Muscle of leg (tissue), 16 donors: Measurements from ENCODE around the gene CCDC127. TPM values are rescaled to one million over a fixed set of nuclear protein-coding genes. Genes with fewer than 3 reads are reported as not detected.
A peak's percentile ranks its signal among the peaks of the same experiment; 100 is the strongest.
"Not testable (repeated sequence)": the region's sequence is repeated elsewhere in the genome, so short reads cannot be mapped to it uniquely, and the experiment has no call there.

Experiments
- DNase-seq: peaks from one replicate; pipeline ENCODE4 v3.0.0; 2013
- H3K27ac ChIP-seq: one replicate; pipeline ENCODE4 v1.5.1; 2013; ENCODE audit warnings: mild to moderate bottlenecking, low read length, control low read depth
- H3K27me3 ChIP-seq: one replicate; pipeline ENCODE4 v1.6.1; 2013; ENCODE audit warnings: low read length; ENCODE audit not compliant: control insufficient read depth, insufficient read depth
- H3K36me3 ChIP-seq: one replicate; pipeline ENCODE4 v1.6.1; 2013; ENCODE audit warnings: low read length; ENCODE audit not compliant: control insufficient read depth, insufficient read depth
- H3K4me1 ChIP-seq: one replicate; pipeline ENCODE4 v1.6.1; 2013; ENCODE audit warnings: low read length; ENCODE audit not compliant: control insufficient read depth, insufficient read depth
- H3K4me3 ChIP-seq: one replicate; pipeline ENCODE4 v1.5.1; 2013; ENCODE audit warnings: low read length, control low read depth
- H3K9me3 ChIP-seq: replicated peaks from 2 replicates; pipeline ENCODE4 v1.6.1; 2013; ENCODE audit warnings: low read depth, low read length; ENCODE audit not compliant: control insufficient read depth
- WGBS: methylation state at CpG from one replicate; pipeline ENCODE4 v1.1.5; 2013; ENCODE audit warnings: missing lambda C conversion rate; ENCODE audit not compliant: insufficient coverage; 5-methylcytosine and 5-hydroxymethylcytosine counted together
- long read RNA-seq, 11 donors: transcript quantifications; one replicate each; lab custom pipeline, GENCODE V29; 2026
- polyA plus RNA-seq, 8 donors: library from polyadenylated mRNA; unstranded; fragments of 120-200 nt; gene quantifications; one replicate each; pipeline versions ENCODE4 v1.2.1 to v1.2.3, GENCODE V29; 2013; ENCODE audit warnings: inconsistent platforms in 1 of 8, low replicate concordance in 1 of 8; ENCODE audit not compliant: insufficient read length in 8 of 8, insufficient read depth in 1 of 8
- total RNA-seq: library from RNA; stranded (reverse); fragments of 120-200 nt; gene quantifications from one replicate; pipeline ENCODE4 v1.2.4, GENCODE V29; 2013

CCDC127 gene, protein sequence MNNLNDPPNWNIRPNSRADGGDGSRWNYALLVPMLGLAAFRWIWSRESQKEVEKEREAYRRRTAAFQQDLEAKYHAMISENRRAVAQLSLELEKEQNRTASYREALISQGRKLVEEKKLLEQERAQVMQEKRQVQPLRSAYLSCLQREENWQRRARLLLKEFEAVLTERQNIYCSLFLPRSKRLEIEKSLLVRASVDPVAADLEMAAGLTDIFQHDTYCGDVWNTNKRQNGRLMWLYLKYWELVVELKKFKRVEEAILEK
- total RNA-seq (6.6 TPM), polyA plus RNA-seq (10 to 100 TPM in 2 of 8 donors, 1 to 10 TPM in 6; 6.4 to 11.1 (median 8.5) TPM)
- long read RNA-seq, donor 1, full-length matches to known transcripts, result 1 of 1 reads
- long read RNA-seq, donor 1, partial matches to known transcripts, result 0 of 1 reads
- long read RNA-seq, donor 1, other reads (novel, unspliced or antisense), result 0 of 1 reads
- long read RNA-seq, donor 2, full-length matches to known transcripts, result 1 of 1 reads
- long read RNA-seq, donor 2, partial matches to known transcripts, result 0 of 1 reads
- long read RNA-seq, donor 2, other reads (novel, unspliced or antisense), result 0 of 1 reads
- long read RNA-seq, donor 3, full-length matches to known transcripts, result 18 of 18 reads
- long read RNA-seq, donor 3, partial matches to known transcripts, result 0 of 18 reads
- long read RNA-seq, donor 3, other reads (novel, unspliced or antisense), result 0 of 18 reads
- long read RNA-seq, donor 4, full-length matches to known transcripts, result 9 of 9 reads
- long read RNA-seq, donor 4, partial matches to known transcripts, result 0 of 9 reads
- long read RNA-seq, donor 4, other reads (novel, unspliced or antisense), result 0 of 9 reads
- long read RNA-seq, donor 5, full-length matches to known transcripts, result 24 of 24 reads
- long read RNA-seq, donor 5, partial matches to known transcripts, result 0 of 24 reads
- long read RNA-seq, donor 5, other reads (novel, unspliced or antisense), result 0 of 24 reads
- long read RNA-seq, donor 6, full-length matches to known transcripts, result 19 of 19 reads
- long read RNA-seq, donor 6, partial matches to known transcripts, result 0 of 19 reads
- long read RNA-seq, donor 6, other reads (novel, unspliced or antisense), result 0 of 19 reads
- long read RNA-seq, donor 7, full-length matches to known transcripts, result 17 of 22 reads
- long read RNA-seq, donor 7, partial matches to known transcripts, result 5 of 22 reads
- long read RNA-seq, donor 7, other reads (novel, unspliced or antisense), result 0 of 22 reads
- long read RNA-seq, donor 8, full-length matches to known transcripts, result 19 of 19 reads
- long read RNA-seq, donor 8, partial matches to known transcripts, result 0 of 19 reads
- long read RNA-seq, donor 8, other reads (novel, unspliced or antisense), result 0 of 19 reads
- long read RNA-seq, donor 9, full-length matches to known transcripts, result 17 of 17 reads
- long read RNA-seq, donor 9, partial matches to known transcripts, result 0 of 17 reads
- long read RNA-seq, donor 9, other reads (novel, unspliced or antisense), result 0 of 17 reads
- long read RNA-seq, donor 10, full-length matches to known transcripts, result 16 of 16 reads
- long read RNA-seq, donor 10, partial matches to known transcripts, result 0 of 16 reads
- long read RNA-seq, donor 10, other reads (novel, unspliced or antisense), result 0 of 16 reads
- long read RNA-seq, donor 11, full-length matches to known transcripts, result 11 of 11 reads
- long read RNA-seq, donor 11, partial matches to known transcripts, result 0 of 11 reads
- long read RNA-seq, donor 11, other reads (novel, unspliced or antisense), result 0 of 11 reads

DNA sequence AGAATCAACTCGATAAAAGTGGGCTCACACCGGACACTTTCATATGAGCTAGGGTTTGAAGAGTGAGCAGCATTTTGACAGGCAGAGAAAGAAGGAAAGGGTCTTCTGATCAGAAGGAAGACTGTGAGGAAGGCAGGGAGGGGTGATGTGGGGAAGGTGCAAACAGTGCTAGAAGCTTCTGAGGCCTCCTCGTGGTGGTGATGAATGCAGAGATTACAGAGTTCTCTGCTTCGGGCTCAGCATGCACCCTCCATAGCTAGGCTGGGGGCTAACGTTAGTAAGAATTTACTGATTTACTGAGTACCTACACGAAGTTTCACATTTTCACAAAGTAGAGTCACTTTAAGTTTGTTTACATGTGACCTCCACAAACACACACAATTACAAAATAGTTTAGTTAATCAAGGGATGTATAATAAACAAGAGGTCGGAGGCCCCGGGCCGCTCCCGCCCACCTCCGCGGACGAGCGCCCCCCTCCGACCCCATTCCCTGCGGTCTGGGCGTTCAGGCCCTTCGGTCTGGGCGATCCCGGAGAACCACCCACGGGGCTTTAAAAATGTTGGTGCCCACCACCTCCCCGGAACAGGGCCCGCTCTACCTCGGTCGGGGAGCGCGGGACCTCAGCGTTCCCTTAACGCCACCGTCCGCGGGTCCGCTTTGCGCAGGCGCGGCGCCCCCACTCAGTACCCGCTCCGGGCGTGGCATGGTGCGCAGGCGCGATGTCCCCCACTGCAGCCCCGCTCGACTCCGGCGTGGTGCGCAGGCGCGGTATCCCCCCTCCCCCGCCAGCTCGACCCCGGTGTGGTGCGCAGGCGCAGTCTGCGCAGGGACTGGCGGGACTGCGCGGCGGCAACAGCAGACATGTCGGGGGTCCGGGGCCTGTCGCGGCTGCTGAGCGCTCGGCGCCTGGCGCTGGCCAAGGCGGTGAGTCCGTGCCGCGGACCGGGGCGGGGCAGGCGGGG lies at the start of gene CCDC127, which contains the start of gene SDHA:
Gene CCDC127, minus strand, starts transcription at position 660 of the 963 bp plus-strand sequence. CDS start 1,304 bp downstream, outside the sequence.
Gene SDHA, plus strand, starts transcription at position 827 of the 963 bp plus-strand sequence. Its CDS starts 36 bp downstream, at position 863.
- not testable (repeated sequence) for H3K4me1 ChIP-seq, H3K27me3 ChIP-seq, H3K9me3 ChIP-seq
- WGBS, result under 1% methylated on average over 69 of the region's 75 CpGs
- Histone ChIP-seq H3K4me3 (peak within 1 kb of the TSS; percentile 92), H3K36me3 (peaks cover 15% of the 10 kb centered on the region), H3K27ac (peak within 1 kb of the TSS; percentile 88)
- DNase-seq, result peak; percentile 98

GRCh38 chr5:267716-268115 lies 49.8 kb upstream of the CCDC127 start:
- no peak for DNase-seq
- no CpG with 5 or more reads among the region's 1 CpG for WGBS
- no peak overlapping the region for H3K4me3 ChIP-seq
- H3K36me3 ChIP-seq, result peaks cover 20% of the 10 kb centered on the region
- peaks cover 4% of the 10 kb centered on the region for H3K4me1 ChIP-seq
- no peaks in the 10 kb centered on the region for H3K27me3 ChIP-seq
- no peak overlapping the region for H3K27ac ChIP-seq
- H3K9me3 ChIP-seq, result no peaks in the 10 kb centered on the region

GRCh38 chr5:266311-267026 lies 48.5 kb upstream of the CCDC127 start:
- not testable (repeated sequence) for H3K4me1 ChIP-seq, DNase-seq, H3K9me3 ChIP-seq, H3K4me3 ChIP-seq, H3K27ac ChIP-seq, H3K27me3 ChIP-seq
- peaks cover 20% of the 10 kb centered on the region for H3K36me3 ChIP-seq
- WGBS, result 79% methylated on average over 18 of the region's 19 CpGs

DNA sequence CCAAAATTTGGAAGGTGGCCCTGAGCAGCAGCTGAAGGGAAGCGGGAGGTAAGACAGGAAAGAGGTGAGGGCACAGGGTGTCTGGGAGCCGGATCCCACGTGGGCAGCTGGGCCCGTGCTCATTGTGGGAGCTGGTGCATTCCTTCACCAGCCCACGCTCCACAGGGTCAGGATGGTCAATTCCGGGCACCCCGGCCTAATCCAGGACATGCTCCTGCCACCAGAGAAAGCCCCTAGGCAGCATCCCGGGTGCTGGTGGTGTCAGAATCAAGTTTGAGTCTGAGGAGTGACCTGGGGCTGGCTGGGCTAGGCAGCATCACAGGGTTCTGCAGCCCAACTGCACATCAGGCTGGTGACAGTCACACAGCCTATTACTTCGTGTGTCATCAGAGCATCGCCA lies 46.4 kb upstream of the CCDC127 start:
- DNase-seq, result no peak
- Histone ChIP-seq H3K27me3 (no peaks in the 10 kb centered on the region), H3K27ac (no peak overlapping the region), H3K9me3 (no peaks in the 10 kb centered on the region), H3K36me3 (peaks cover 20% of the 10 kb centered on the region), H3K4me1 (no peaks in the 10 kb centered on the region), H3K4me3 (no peak overlapping the region)
- WGBS, result 86% methylated on average over 7 of the region's 10 CpGs

DNA sequence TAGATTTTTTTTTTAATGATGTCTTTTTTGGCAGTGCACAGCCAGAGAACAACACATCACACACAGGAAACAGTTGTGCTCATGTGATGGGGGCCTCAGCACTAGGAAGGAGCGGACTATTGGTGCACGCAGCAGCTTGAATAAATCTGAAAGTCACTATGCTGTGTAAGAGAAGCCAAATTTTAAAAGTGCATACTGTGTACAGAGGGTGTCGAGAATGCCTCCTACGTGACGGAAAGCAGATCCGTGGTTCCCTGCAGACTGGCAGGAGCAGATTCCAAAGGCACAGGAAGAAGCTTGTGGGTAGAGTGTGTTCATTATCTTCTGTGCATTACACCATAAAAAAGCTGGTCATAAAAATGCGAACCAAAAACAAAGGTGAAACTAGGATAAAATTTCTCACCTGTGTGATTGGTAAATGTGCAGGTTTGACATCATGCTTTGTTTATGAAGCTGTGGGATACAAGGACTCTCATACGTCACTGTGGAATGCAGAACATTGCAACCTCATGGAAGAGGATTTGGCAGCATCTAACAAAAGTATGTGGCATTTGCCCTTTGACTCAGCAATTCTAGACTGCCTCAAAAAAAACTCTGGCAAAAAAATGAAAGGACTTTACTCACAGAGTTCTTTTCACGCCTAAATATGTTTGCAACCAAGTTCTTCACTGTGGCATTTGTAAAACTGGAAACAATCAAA lies 45.5 kb upstream of the CCDC127 start:
- 60% methylated on average over 1 of the region's 9 CpGs for WGBS
- DNase-seq, H3K9me3 ChIP-seq, H3K4me1 ChIP-seq, H3K27me3 ChIP-seq, H3K27ac ChIP-seq, H3K4me3 ChIP-seq: not testable (repeated sequence)
- H3K36me3 ChIP-seq, result peaks cover 20% of the 10 kb centered on the region

DNA sequence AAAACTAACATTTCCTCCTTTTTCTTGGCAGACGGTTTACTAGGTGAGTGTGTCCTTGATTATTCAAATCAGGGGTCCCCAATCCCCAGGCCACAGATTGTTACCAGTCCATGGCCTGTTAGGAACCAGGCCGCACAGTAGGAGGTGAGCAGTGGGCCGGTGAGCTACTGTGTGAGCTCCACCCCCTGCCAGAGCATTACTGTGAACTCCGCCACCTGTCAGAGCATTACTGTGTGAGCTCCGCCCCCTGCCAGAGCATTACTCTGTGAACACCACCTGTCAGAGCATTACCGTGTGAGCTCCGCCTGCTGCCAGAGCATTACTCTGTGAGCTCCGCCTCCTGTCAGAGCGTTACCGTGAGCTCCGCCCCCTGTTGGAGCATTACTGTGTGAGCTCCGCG lies 39.2 kb upstream of the CCDC127 start:
- Histone ChIP-seq H3K36me3 (peaks cover 26% of the 10 kb centered on the region), H3K27ac (no peak overlapping the region), H3K9me3 (peaks cover 3% of the 10 kb centered on the region), H3K4me1 (no peaks in the 10 kb centered on the region), H3K4me3 (no peak overlapping the region), H3K27me3 (no peaks in the 10 kb centered on the region)
- no peak for DNase-seq
- 85% methylated on average over 4 of the region's 13 CpGs for WGBS

- not testable (repeated sequence) for DNase-seq, H3K9me3 ChIP-seq, H3K27me3 ChIP-seq, H3K4me1 ChIP-seq, H3K27ac ChIP-seq, H3K4me3 ChIP-seq
- H3K36me3 ChIP-seq, result peaks cover 28% of the 10 kb centered on the region
- WGBS, result no CpG with 5 or more reads among the region's 8 CpGs
These were observed 38.4 kb upstream of the CCDC127 start for GRCh38 chr5:256347-256746.

- not testable (repeated sequence) for H3K4me3 ChIP-seq, H3K27me3 ChIP-seq, H3K27ac ChIP-seq, DNase-seq, H3K9me3 ChIP-seq, H3K4me1 ChIP-seq
- H3K36me3 ChIP-seq, result peaks cover 30% of the 10 kb centered on the region
- WGBS, result no CpG with 5 or more reads among the region's 7 CpGs
These were observed 37.2 kb upstream of the CCDC127 start for GRCh38 chr5:255116-255515.
